Right kidney (tissue), 1 donor: ENCODE results near the gene TLE4.
"Not testable (repeated sequence)": the region's sequence is repeated elsewhere in the genome, so short reads cannot be mapped to it uniquely, and the experiment has no call there.

Experiments
- DNase-seq: peaks from one replicate; pipeline ENCODE4 v3.0.0-alpha.2; 2016

TLE4 gene

GRCh38 chr9:79736051-79736450 is 164.3 kb downstream of the TLE4 start:
- DNase-seq, result no peak

GRCh38 chr9:79741381-79741780 is 169.6 kb downstream of the TLE4 start:
- no peak for DNase-seq

GRCh38 chr9:79742110-79742721 is 170.5 kb downstream of the TLE4 start:
- DNase-seq, result no peak

GRCh38 chr9:79744521-79744920 is 172.8 kb downstream of the TLE4 start:
- no peak for DNase-seq

GRCh38 chr9:79745752-79746336 is 174.1 kb downstream of the TLE4 start:
- no peak for DNase-seq

- DNase-seq, result not testable (repeated sequence)
These were observed 180.2 kb downstream of the TLE4 start for GRCh38 chr9:79751895-79752466.

GRCh38 chr9:79756414-79756813 is 184.6 kb downstream of the TLE4 start:
- DNase-seq, result no peak

GRCh38 chr9:79757074-79757473 is 185.3 kb downstream of the TLE4 start:
- no peak for DNase-seq

GRCh38 chr9:79757881-79758669 is 186.3 kb downstream of the TLE4 start:
- DNase-seq, result no peak

GRCh38 chr9:79759460-79759859 is 187.7 kb downstream of the TLE4 start:
- DNase-seq, result no peak

GRCh38 chr9:79762070-79762469 is 190.3 kb downstream of the TLE4 start:
- DNase-seq, result no peak

GRCh38 chr9:79763671-79764285 is 192.0 kb downstream of the TLE4 start:
- no peak for DNase-seq

- DNase-seq, result no peak
These were observed 192.6 kb downstream of the TLE4 start for GRCh38 chr9:79764374-79764773.

GRCh38 chr9:79765466-79765865 is 193.7 kb downstream of the TLE4 start:
- DNase-seq, result no peak

- DNase-seq, result no peak
These were observed 194.3 kb downstream of the TLE4 start for GRCh38 chr9:79766091-79766490.

- no peak for DNase-seq
These were observed 196.4 kb downstream of the TLE4 start for GRCh38 chr9:79768194-79768593.

- DNase-seq, result no peak
These were observed 197.9 kb downstream of the TLE4 start for GRCh38 chr9:79769476-79770275.

GRCh38 chr9:79774356-79774755 is 202.6 kb downstream of the TLE4 start:
- DNase-seq, result no peak
